Epithelial cell of proximal tubule (primary cell): ENCODE measurements around the gene RBM19. TPM values are rescaled to one million over a fixed set of nuclear protein-coding genes. Genes with fewer than 3 reads are reported as not detected.
"Not testable (repeated sequence)": the region's sequence is repeated elsewhere in the genome, so short reads cannot be mapped to it uniquely, and the experiment has no call there.

ENCODE experiments used
- DNase-seq: peaks from one replicate; pipeline ENCODE4 v3.0.0-alpha.2; 2011; ENCODE audit warnings: low read depth
- H3K4me3 ChIP-seq: 2 replicates; pipeline ENCODE4 v1.5.1; 2011; ENCODE audit warnings: low read depth, mild to moderate bottlenecking, low read length
- total RNA-seq: library from RNA; depleted of rRNA; stranded (reverse); fragments of >200 nt; gene quantifications from 2 replicates; pipeline ENCODE4 v1.2.3, GENCODE V29; 2015
- TF ChIP-seq, protein P1 (sequence below): conservative IDR thresholded peaks from 2 replicates; pipeline ENCODE4 v1.5.1; 2012; ENCODE audit warnings: low read depth, mild to moderate bottlenecking, low read length

The RBM19 gene
- total RNA-seq, 1 donor from 2014 or later, result 26.5 TPM

DNA sequence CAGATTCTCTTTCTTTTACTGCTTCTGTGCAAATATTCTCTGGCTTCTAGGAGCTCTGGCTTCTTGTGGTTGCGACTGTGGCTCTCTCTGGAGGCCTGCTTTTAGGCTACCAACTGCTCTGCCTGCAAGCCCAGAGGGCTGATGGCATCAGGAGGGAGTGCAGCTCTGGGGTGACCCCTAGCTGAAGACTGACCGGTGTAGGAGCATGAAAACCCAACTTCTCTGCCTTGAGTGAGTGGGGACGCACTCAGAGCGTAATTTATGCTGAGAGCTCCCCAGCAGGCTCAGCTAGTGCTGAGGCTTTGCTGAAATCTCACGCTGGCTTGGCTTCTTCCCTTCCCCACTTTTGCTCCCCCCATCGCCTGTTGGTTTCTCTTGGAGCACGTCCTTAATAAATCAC lies 29.9 kb upstream of the RBM19 start:
- TF ChIP-seq, protein P1, sequence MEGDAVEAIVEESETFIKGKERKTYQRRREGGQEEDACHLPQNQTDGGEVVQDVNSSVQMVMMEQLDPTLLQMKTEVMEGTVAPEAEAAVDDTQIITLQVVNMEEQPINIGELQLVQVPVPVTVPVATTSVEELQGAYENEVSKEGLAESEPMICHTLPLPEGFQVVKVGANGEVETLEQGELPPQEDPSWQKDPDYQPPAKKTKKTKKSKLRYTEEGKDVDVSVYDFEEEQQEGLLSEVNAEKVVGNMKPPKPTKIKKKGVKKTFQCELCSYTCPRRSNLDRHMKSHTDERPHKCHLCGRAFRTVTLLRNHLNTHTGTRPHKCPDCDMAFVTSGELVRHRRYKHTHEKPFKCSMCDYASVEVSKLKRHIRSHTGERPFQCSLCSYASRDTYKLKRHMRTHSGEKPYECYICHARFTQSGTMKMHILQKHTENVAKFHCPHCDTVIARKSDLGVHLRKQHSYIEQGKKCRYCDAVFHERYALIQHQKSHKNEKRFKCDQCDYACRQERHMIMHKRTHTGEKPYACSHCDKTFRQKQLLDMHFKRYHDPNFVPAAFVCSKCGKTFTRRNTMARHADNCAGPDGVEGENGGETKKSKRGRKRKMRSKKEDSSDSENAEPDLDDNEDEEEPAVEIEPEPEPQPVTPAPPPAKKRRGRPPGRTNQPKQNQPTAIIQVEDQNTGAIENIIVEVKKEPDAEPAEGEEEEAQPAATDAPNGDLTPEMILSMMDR, result no peak
- DNase-seq, result no peak
- no peak overlapping the region for H3K4me3 ChIP-seq

DNA sequence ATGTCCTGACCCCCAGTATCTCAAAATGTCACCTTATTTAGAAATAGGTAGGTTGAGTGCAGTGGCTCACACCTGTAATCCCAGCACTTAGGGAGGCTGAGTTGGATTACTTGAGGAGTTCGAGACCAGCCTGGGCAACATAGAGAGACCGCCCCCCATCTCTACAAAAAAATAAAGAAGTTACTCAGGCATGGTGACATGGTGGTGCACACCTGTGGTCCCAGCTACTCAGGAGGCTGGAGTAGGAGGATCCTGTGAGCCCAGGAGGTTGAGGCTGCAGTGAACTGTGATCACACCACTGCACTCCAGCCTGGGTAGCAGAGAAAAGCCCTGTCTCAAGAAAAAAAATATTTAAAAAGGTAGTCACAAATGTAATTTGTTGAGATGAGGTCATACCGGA lies 27.9 kb upstream of the RBM19 start:
- TF ChIP-seq, protein P1, result no peak
- H3K4me3 ChIP-seq, result no peak overlapping the region
- DNase-seq, result no peak

DNA sequence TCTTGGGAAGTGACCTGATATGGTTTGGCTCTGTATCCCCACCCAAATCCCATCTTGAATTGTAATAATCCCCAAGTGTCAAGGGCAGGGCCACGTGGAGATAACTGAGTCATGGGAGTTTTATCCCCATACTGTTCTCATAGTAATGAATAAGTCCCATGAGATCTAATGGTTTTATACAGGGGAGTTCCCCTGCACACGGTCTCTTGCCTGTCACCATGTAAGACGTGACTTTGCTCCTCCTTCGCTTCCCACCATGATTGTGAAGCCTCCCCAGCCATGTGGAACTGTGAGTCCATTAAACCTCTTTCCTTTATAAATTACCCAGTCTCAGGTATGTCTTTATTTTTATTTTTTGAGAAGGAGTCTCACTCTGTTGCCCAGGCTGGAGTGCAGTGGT lies 26.6 kb upstream of the RBM19 start:
- DNase-seq, result not testable (repeated sequence)

DNA sequence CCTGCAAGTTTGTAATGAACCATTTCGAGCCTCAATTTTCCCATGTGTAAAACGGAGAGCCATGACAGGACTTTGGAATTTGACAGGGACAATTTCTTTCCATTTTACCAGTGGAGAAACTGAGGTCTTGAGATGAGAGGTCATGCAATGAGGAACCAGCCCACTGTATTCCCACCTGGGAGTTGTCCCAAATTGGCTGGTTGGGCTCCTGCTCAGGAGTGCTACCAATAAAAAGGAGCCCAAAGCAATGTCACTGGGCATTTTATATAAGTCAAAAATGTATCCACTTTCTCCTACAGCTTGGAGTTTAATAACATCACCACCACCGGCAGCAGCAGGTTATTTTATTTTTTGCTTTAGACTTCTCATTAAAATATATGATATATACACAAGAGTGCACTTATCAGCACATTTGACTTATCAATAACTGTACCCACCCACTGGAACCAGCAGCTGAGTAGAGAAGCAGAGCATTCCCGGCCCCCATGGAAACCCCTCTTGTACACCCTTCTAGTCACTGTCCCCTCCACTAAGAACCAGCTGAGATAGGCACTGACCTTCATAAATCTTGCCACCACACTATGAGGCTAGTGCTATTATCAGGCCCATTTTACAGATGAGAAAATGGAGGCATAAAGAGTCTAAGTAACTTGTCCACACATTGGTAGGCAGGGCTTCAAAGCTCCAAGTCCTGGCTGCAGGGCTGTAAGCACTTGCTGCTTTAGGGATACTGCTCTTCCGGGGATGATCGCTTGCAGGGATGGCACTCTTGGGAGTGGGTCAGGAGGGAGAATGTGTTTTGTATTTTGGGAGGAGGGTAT lies 25.3 kb upstream of the RBM19 start:
- no peak overlapping the region for H3K4me3 ChIP-seq
- DNase-seq, result no peak
- TF ChIP-seq, protein P1, result no peak

More for the DNA sequence above, 26.6 kb upstream of the RBM19 start:
- H3K4me3 ChIP-seq, result not testable (repeated sequence)

DNA sequence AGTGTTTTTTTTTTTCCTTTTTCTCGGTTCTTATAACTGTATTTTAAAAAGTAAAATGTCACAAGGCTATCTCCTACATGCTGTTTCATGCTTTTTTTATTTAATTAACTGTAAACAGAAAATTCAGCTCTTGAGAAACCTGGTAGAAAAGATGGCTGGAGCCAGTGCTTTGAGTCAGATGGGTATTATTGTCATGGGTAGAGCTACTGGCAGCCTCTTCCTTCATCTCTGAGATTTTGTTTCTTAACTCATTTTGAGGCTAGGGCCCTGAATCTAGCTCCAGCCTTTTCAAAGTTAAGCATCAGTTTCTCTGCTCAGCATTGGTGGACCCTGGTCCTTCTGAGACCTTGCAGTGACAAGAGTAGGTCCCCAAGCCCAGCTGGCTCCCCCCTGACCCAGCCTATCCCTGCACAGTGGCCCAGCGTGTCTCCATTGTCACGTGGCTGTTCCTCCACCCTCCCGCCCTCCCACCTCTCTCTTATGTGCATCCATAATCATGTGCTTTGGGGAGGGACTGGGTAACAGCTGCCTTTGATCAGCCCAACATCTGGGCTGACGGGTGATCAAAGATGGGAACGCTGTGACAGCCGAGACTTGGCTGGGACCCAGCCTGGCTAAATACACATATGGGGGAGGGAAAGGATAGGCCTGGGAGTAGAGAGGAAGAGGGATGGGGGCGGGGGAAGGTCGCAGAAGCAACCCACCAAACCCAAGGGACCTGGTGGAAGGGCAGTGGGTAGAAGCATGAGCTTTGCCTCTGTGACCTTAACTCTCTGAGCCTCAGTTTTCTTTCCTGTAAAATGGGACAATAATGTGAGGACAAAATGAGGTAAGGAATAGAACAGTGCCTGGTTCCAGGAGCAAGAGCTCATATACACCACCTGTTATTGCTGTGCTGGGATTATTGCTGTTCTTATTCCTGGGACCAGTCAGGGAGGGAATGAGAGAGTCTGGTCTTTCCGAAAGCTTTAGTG lies 24.4 kb upstream of the RBM19 start:
- DNase-seq, result no peak
- no peak overlapping the region for H3K4me3 ChIP-seq
- TF ChIP-seq, protein P1, result no peak

DNA sequence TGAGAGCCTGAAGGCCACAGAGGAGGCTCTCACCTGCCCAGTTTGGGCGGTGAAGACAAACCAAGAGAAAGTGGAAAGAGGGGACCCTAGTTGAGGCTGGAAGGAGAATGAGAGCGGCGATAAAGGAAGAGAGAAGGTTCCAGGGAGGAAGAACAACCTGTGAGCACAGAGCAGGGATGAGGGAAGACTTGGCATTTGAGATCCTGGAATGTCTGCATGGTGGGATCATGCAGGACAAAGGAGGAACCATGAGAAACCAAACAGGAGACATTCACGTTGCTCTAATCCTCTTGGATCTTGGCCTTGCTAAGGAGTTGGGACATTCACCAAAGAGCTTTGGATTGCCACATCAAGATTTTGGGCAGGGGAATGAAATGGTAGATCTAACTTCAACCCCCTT lies 22.9 kb upstream of the RBM19 start:
- no peak overlapping the region for H3K4me3 ChIP-seq
- TF ChIP-seq, protein P1, result no peak
- DNase-seq, result no peak

DNA sequence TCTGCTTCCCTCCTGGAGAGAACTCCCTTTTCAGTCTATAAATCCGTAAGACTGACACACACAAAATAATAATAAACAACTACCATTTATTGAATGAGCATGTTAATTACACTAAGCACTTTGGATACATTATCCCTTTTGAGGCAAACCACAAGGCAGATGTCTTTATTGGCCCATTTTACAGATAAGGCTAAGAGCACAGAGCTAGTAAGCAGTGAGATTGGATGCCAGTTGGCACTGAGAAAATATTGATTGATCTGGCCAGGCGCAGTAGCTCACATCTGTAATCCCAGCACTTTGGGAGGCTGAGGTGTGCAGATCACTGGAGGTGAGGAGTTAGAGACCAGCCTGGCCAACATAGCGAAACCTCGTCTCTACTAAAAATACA lies 21.9 kb upstream of the RBM19 start:
- DNase-seq, result no peak
- H3K4me3 ChIP-seq, result no peak overlapping the region
- TF ChIP-seq, protein P1, result no peak
